Body of pancreas (tissue), 4 donors: ENCODE measurements around the gene SLC2A3.
"Not testable (repeated sequence)": the region's sequence is repeated elsewhere in the genome, so short reads cannot be mapped to it uniquely, and the experiment has no call there.

ENCODE experiments used
- POLR2A ChIP-seq, 3 donors: fragments of 450-650 bp; IDR thresholded peaks; one replicate each; pipeline ENCODE4 v1.6.1; 2016; ENCODE audit warnings: antibody characterized with exemption in 3 of 3, mild to moderate bottlenecking in 2 of 3
- TF ChIP-seq, protein P1 (sequence below), 7 experiments: fragments of 450-650 bp in 4 of 7; fragments of 200-600 bp in 3 of 7; sonication (generic) in 3 of 7; IDR thresholded peaks; one replicate each; pipeline ENCODE4 v1.5.1; 2016 to 2019; ENCODE audit warnings: antibody characterized with exemption in 7 of 7

DNA sequence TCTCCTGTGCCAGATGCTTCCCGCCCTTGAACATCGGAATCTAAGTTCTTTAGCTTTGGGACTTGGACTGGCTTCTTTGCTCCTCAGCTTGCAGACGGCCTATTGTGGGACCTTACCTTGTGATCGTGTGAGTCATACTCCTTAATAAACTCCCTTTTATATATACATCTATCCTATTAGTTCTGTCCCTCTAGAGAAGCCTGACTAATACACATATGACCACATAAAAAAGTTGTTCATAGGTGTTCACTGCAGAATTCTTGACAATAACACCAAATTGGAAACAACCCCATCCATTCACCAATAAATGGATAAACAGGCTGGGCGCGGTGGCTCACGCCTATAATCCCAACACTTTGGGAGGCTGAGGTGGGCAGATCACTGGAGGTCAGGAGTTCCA, 25.9 kb downstream of the SLC2A3 start:
- TF ChIP-seq, protein P1, sequence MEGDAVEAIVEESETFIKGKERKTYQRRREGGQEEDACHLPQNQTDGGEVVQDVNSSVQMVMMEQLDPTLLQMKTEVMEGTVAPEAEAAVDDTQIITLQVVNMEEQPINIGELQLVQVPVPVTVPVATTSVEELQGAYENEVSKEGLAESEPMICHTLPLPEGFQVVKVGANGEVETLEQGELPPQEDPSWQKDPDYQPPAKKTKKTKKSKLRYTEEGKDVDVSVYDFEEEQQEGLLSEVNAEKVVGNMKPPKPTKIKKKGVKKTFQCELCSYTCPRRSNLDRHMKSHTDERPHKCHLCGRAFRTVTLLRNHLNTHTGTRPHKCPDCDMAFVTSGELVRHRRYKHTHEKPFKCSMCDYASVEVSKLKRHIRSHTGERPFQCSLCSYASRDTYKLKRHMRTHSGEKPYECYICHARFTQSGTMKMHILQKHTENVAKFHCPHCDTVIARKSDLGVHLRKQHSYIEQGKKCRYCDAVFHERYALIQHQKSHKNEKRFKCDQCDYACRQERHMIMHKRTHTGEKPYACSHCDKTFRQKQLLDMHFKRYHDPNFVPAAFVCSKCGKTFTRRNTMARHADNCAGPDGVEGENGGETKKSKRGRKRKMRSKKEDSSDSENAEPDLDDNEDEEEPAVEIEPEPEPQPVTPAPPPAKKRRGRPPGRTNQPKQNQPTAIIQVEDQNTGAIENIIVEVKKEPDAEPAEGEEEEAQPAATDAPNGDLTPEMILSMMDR (IDR thresholded peaks at IDR 0.05), result not testable (repeated sequence)
- TF ChIP-seq POLR2A (IDR thresholded peaks at IDR 0.05), result not testable (repeated sequence)
